Measurements from ENCODE around the gene METTL23. TPM values are rescaled to one million over a fixed set of nuclear protein-coding genes. Genes with fewer than 3 reads are reported as not detected.
A peak's percentile ranks its signal among the peaks of the same experiment; 100 is the strongest.
"Not testable (repeated sequence)": the region's sequence is repeated elsewhere in the genome, so short reads cannot be mapped to it uniquely, and the experiment has no call there.

Gene METTL23
- total RNA-seq, 2 donors from 2014 or later, result 23.3 to 25.6 TPM

- intact Hi-C loops (cut with DNase I), result not testable (repeated sequence)
- DNase-seq (ENCODE audit: low spot score), result peak; percentile 85
Observed at GRCh38 chr17:76709951-76710862, 16.4 kb upstream of the METTL23 start.

- DNase-seq (ENCODE audit: low spot score), result peak; percentile 92
- intact Hi-C loops (cut with DNase I), result no loop called here
Observed at GRCh38 chr17:76710863-76711611, 15.6 kb upstream of the METTL23 start, which contains the start of gene MXRA7. Gene MXRA7 (minus strand): TSS chr17:76710965. CDS start chr17:76710946, 19 bp downstream.

- intact Hi-C loops (cut with DNase I), result not testable (repeated sequence)
- DNase-seq (ENCODE audit: low spot score), result peak; percentile 16
Observed at GRCh38 chr17:76712321-76712720, 14.3 kb upstream of the METTL23 start.

GRCh38 chr17:76713765-76714164 is 12.9 kb upstream of the METTL23 start:
- intact Hi-C loops (cut with DNase I), result no loop called here
- no peak for DNase-seq (ENCODE audit: low spot score)

- no peak for DNase-seq (ENCODE audit: low spot score)
Observed at GRCh38 chr17:76714336-76714735, 12.3 kb upstream of the METTL23 start.

GRCh38 chr17:76714822-76715495 is 11.7 kb upstream of the METTL23 start:
- intact Hi-C loops (cut with DNase I), result loop anchor here in 1 of 2 donors (5.0 kb wide), 1 partner anchor 33 kb away; no protein-coding TSS in a partner anchor
- peak; percentile 89 for DNase-seq (ENCODE audit: low spot score)

More at GRCh38 chr17:76714336-76714735, 12.3 kb upstream of the METTL23 start:
- intact Hi-C loops (cut with DNase I), result no loop called here

GRCh38 chr17:76715496-76715830 is 11.2 kb upstream of the METTL23 start:
- intact Hi-C loops (cut with DNase I), result loop anchor here in 1 of 2 donors (5.0 kb wide), 1 partner anchor 33 kb away; no protein-coding TSS in a partner anchor
- no peak for DNase-seq (ENCODE audit: low spot score)

GRCh38 chr17:76716146-76716838 is 10.3 kb upstream of the METTL23 start:
- intact Hi-C loops (cut with DNase I), result loop anchor here in 1 of 2 donors (5.0 kb wide), 1 partner anchor 34 kb away; no protein-coding TSS in a partner anchor
- peak; percentile 91 for DNase-seq (ENCODE audit: low spot score)

- DNase-seq (ENCODE audit: low spot score), result no peak
- intact Hi-C loops (cut with DNase I), result loop anchor here in 1 of 2 donors (5.0 kb wide), 1 partner anchor 35 kb away; no protein-coding TSS in a partner anchor
Observed at GRCh38 chr17:76716839-76717215, 9.8 kb upstream of the METTL23 start.

GRCh38 chr17:76718516-76718915 is 8.1 kb upstream of the METTL23 start:
- intact Hi-C loops (cut with DNase I), result loop anchor here in 1 of 2 donors (5.0 kb wide), 1 partner anchor 36 kb away; no protein-coding TSS in a partner anchor
- DNase-seq (ENCODE audit: low spot score), result no peak

GRCh38 chr17:76720211-76720610 is 6.4 kb upstream of the METTL23 start:
- DNase-seq (ENCODE audit: low spot score), result no peak
- intact Hi-C loops (cut with DNase I), result loop anchor here in 1 of 2 donors (5.0 kb wide), 1 partner anchor 568 kb away; no protein-coding TSS in a partner anchor

GRCh38 chr17:76720941-76721340 is 5.7 kb upstream of the METTL23 start:
- DNase-seq (ENCODE audit: low spot score), result no peak
- intact Hi-C loops (cut with DNase I), result loop anchor here in 1 of 2 donors (5.0 kb wide), 1 partner anchor 569 kb away; no protein-coding TSS in a partner anchor

- DNase-seq (ENCODE audit: low spot score), result no peak
- intact Hi-C loops (cut with DNase I), result loop anchor here in 1 of 2 donors (5.0 kb wide), 1 partner anchor 569 kb away; no protein-coding TSS in a partner anchor
Observed at GRCh38 chr17:76721463-76721862, 5.2 kb upstream of the METTL23 start.

GRCh38 chr17:76722279-76722678 is 4.4 kb upstream of the METTL23 start:
- intact Hi-C loops (cut with DNase I), result loop anchor here in 1 of 2 donors (5.0 kb wide), 1 partner anchor 570 kb away; no protein-coding TSS in a partner anchor
- no peak for DNase-seq (ENCODE audit: low spot score)

- DNase-seq (ENCODE audit: low spot score), result not testable (repeated sequence)
Observed at GRCh38 chr17:76722977-76723376, 3.7 kb upstream of the METTL23 start.

GRCh38 chr17:76723812-76724211 is 2.8 kb upstream of the METTL23 start:
- DNase-seq (ENCODE audit: low spot score), result no peak

More at GRCh38 chr17:76722977-76723376, 3.7 kb upstream of the METTL23 start:
- intact Hi-C loops (cut with DNase I), result loop anchor here in 1 of 2 donors (5.0 kb wide), 1 partner anchor 571 kb away; no protein-coding TSS in a partner anchor

GRCh38 chr17:76725580-76726230 is 934 bp upstream of the METTL23 start:
- peak; percentile 93 for DNase-seq (ENCODE audit: low spot score)
- intact Hi-C loops (cut with DNase I), result no loop called here

More at GRCh38 chr17:76723812-76724211, 2.8 kb upstream of the METTL23 start:
- intact Hi-C loops (cut with DNase I), result loop anchor here in 1 of 2 donors (5.0 kb wide), 1 partner anchor 572 kb away; no protein-coding TSS in a partner anchor
